Measurements from ENCODE around the gene TMTC2. TPM values are rescaled to one million over a fixed set of nuclear protein-coding genes. Genes with fewer than 3 reads are reported as not detected.

The TMTC2 gene
- total RNA-seq, 4 donors from 2014 or later, result 10.5 to 15.9 (median 11.5) TPM

GRCh38 chr12:82650627-82651337, 35.9 kb upstream of the TMTC2 start:
- TF ChIP-seq CTCF (IDR thresholded peaks at IDR 0.05), result no peak
- ATAC-seq (ENCODE audit: low FRiP score), result peak; percentile 66

GRCh38 chr12:82651489-82651888, 35.2 kb upstream of the TMTC2 start:
- DNase-seq (ENCODE audit: low spot score), result no peak
- TF ChIP-seq CTCF (IDR thresholded peaks at IDR 0.05), result no peak

More at GRCh38 chr12:82650627-82651337, 35.9 kb upstream of the TMTC2 start:
- peak; percentile 28 for DNase-seq (ENCODE audit: low spot score)

GRCh38 chr12:82652071-82652470, 34.6 kb upstream of the TMTC2 start:
- no peak for TF ChIP-seq CTCF (IDR thresholded peaks at IDR 0.05)
- DNase-seq (ENCODE audit: low spot score) (no peak), ATAC-seq (ENCODE audit: low FRiP score) (no peak)

More at GRCh38 chr12:82651489-82651888, 35.2 kb upstream of the TMTC2 start:
- no peak for ATAC-seq (ENCODE audit: low FRiP score)

- TF ChIP-seq CTCF (IDR thresholded peaks at IDR 0.05), result no peak
- no peak for DNase-seq (ENCODE audit: low spot score)
- ATAC-seq (ENCODE audit: low FRiP score), result no peak
Measured at GRCh38 chr12:82655751-82656150, 31.0 kb upstream of the TMTC2 start.

GRCh38 chr12:82659343-82660207, 27.1 kb upstream of the TMTC2 start:
- DNase-seq (ENCODE audit: low spot score), result no peak
- ATAC-seq (ENCODE audit: low FRiP score), result no peak
- TF ChIP-seq CTCF (IDR thresholded peaks at IDR 0.05), result no peak

GRCh38 chr12:82660541-82661325, 26.0 kb upstream of the TMTC2 start:
- ATAC-seq (ENCODE audit: low FRiP score) (no peak), DNase-seq (ENCODE audit: low spot score) (no peak)
- TF ChIP-seq CTCF (IDR thresholded peaks at IDR 0.05), result no peak
